ENCODE data around the gene DCDC1.

Gene DCDC1

GRCh38 chr11:30860146-30860545 is 509.4 kb downstream of the DCDC1 start:
- Histone ChIP-seq H3K36me3 (replicated peaks) (no peaks in the 10 kb centered on the region), H3K27me3 (replicated peaks) (no peaks in the 10 kb centered on the region), H3K27ac (no peak overlapping the region), H3K4me3 (ENCODE audit: low read depth, low read length) (no peak overlapping the region)
- in situ Hi-C loops (cut with HindIII; ENCODE audit: low pct_ligation_motif_present, low sequenced_read_pairs), result no loop called here
- no peak for TF ChIP-seq CTCF (IDR thresholded peaks at IDR 0.05; ENCODE audit: low read depth, low read length, missing control alignments)
- no peak for DNase-seq

GRCh38 chr11:30859669-30860068 is 509.9 kb downstream of the DCDC1 start:
- in situ Hi-C loops (cut with HindIII; ENCODE audit: low pct_ligation_motif_present, low sequenced_read_pairs), result no loop called here
- no peaks in the 10 kb centered on the region for H3K36me3 ChIP-seq (replicated peaks)
- DNase-seq, result no peak
- TF ChIP-seq CTCF (IDR thresholded peaks at IDR 0.05; ENCODE audit: low read depth, low read length, missing control alignments), result no peak
- no peak overlapping the region for H3K4me3 ChIP-seq (ENCODE audit: low read depth, low read length)
- H3K27me3 ChIP-seq (replicated peaks), result no peaks in the 10 kb centered on the region
- no peak overlapping the region for H3K27ac ChIP-seq

GRCh38 chr11:30855383-30856006 is 514.0 kb downstream of the DCDC1 start:
- in situ Hi-C loops (cut with HindIII; ENCODE audit: low pct_ligation_motif_present, low sequenced_read_pairs), result no loop called here
- TF ChIP-seq CTCF (IDR thresholded peaks at IDR 0.05; ENCODE audit: low read depth, low read length, missing control alignments), result no peak
- no peaks in the 10 kb centered on the region for H3K36me3 ChIP-seq (replicated peaks)
- H3K27ac ChIP-seq, result no peak overlapping the region
- no peaks in the 10 kb centered on the region for H3K27me3 ChIP-seq (replicated peaks)
- no peak for DNase-seq
- no peak overlapping the region for H3K4me3 ChIP-seq (ENCODE audit: low read depth, low read length)

- Histone ChIP-seq H3K4me3 (ENCODE audit: low read depth, low read length) (no peak overlapping the region), H3K27ac (no peak overlapping the region), H3K36me3 (replicated peaks) (no peaks in the 10 kb centered on the region), H3K27me3 (replicated peaks) (no peaks in the 10 kb centered on the region)
- no peak for TF ChIP-seq CTCF (IDR thresholded peaks at IDR 0.05; ENCODE audit: low read depth, low read length, missing control alignments)
- in situ Hi-C loops (cut with HindIII; ENCODE audit: low pct_ligation_motif_present, low sequenced_read_pairs), result no loop called here
- no peak for DNase-seq
These were observed 516.1 kb downstream of the DCDC1 start for GRCh38 chr11:30853439-30853838.

- no peak overlapping the region for H3K27ac ChIP-seq
- no peak for DNase-seq
- no peaks in the 10 kb centered on the region for H3K27me3 ChIP-seq (replicated peaks)
- in situ Hi-C loops (cut with HindIII; ENCODE audit: low pct_ligation_motif_present, low sequenced_read_pairs), result no loop called here
- TF ChIP-seq CTCF (IDR thresholded peaks at IDR 0.05; ENCODE audit: low read depth, low read length, missing control alignments), result no peak
- H3K36me3 ChIP-seq (replicated peaks), result no peaks in the 10 kb centered on the region
- H3K4me3 ChIP-seq (ENCODE audit: low read depth, low read length), result no peak overlapping the region
These were observed 516.9 kb downstream of the DCDC1 start for GRCh38 chr11:30852645-30853044.

- DNase-seq, result no peak
- no peak for TF ChIP-seq CTCF (IDR thresholded peaks at IDR 0.05; ENCODE audit: low read depth, low read length, missing control alignments)
- no peak overlapping the region for H3K4me3 ChIP-seq (ENCODE audit: low read depth, low read length)
- H3K36me3 ChIP-seq (replicated peaks), result no peaks in the 10 kb centered on the region
- in situ Hi-C loops (cut with HindIII; ENCODE audit: low pct_ligation_motif_present, low sequenced_read_pairs), result no loop called here
- H3K27me3 ChIP-seq (replicated peaks), result no peaks in the 10 kb centered on the region
- H3K27ac ChIP-seq, result no peak overlapping the region
These were observed 517.4 kb downstream of the DCDC1 start for GRCh38 chr11:30852091-30852490.
